ENCODE data around the gene TSPO2. TPM values are rescaled to one million over a fixed set of nuclear protein-coding genes. Genes with fewer than 3 reads are reported as not detected.

Gene TSPO2
- total RNA-seq, 1 donor from 2014 or later, result not detected

- DNase-seq (peak; percentile 69), ATAC-seq (ENCODE audit: poor library complexity) (peak; percentile 24)
- intact Hi-C loops (cut with DNase I), result loop anchor here (5.0 to 10.0 kb wide), 2 partner anchors 40 to 62 kb away; no protein-coding TSS in a partner anchor
Observed at GRCh38 chr6:41066867-41067304, 24.6 kb downstream of the TSPO2 start.

- intact Hi-C loops (cut with DNase I), result no loop called here
Observed at GRCh38 chr6:41071501-41071922, 29.2 kb downstream of the TSPO2 start.

GRCh38 chr6:41071923-41072835 lies 29.9 kb downstream of the TSPO2 start, which contains the start of gene OARD1:
Gene OARD1, minus strand, starts transcription at chr6:41072356. Its CDS starts 722 bp downstream, at chr6:41071634.
- intact Hi-C loops (cut with DNase I), result no loop called here
- peak; percentile 100 for DNase-seq
- peak; percentile 83 for ATAC-seq (ENCODE audit: poor library complexity)

More at GRCh38 chr6:41071501-41071922, 29.2 kb downstream of the TSPO2 start:
- DNase-seq (peak; percentile 89), ATAC-seq (ENCODE audit: poor library complexity) (no peak)

GRCh38 chr6:41072836-41073202 lies 30.6 kb downstream of the TSPO2 start, which contains the start of gene NFYA:
Gene NFYA, plus strand, starts transcription at chr6:41072974. Its CDS starts 6,116 bp downstream, at chr6:41079090.
- ATAC-seq (ENCODE audit: poor library complexity), result peak; percentile 81
- DNase-seq, result peak; percentile 100
- intact Hi-C loops (cut with DNase I), result no loop called here

GRCh38 chr6:41073203-41073967 lies 31.1 kb downstream of the TSPO2 start:
- ATAC-seq (ENCODE audit: poor library complexity), result peak; percentile 40
- intact Hi-C loops (cut with DNase I), result no loop called here
- DNase-seq, result peak; percentile 89

- intact Hi-C loops (cut with DNase I), result no loop called here
- no peak for DNase-seq
- ATAC-seq (ENCODE audit: poor library complexity), result no peak
Observed at GRCh38 chr6:41073968-41074691, 31.9 kb downstream of the TSPO2 start.

- intact Hi-C loops (cut with DNase I), result no loop called here
- no peak for DNase-seq
Observed at GRCh38 chr6:41074692-41075436, 32.6 kb downstream of the TSPO2 start.

GRCh38 chr6:41075651-41076626 lies 33.7 kb downstream of the TSPO2 start:
- DNase-seq (no peak), ATAC-seq (ENCODE audit: poor library complexity) (no peak)
- intact Hi-C loops (cut with DNase I), result no loop called here

More at GRCh38 chr6:41074692-41075436, 32.6 kb downstream of the TSPO2 start:
- ATAC-seq (ENCODE audit: poor library complexity), result no peak

GRCh38 chr6:41077536-41077935 lies 35.3 kb downstream of the TSPO2 start:
- ATAC-seq (ENCODE audit: poor library complexity), result no peak
- no peak for DNase-seq
- intact Hi-C loops (cut with DNase I), result no loop called here

- intact Hi-C loops (cut with DNase I), result no loop called here
- DNase-seq, result no peak
- no peak for ATAC-seq (ENCODE audit: poor library complexity)
Observed at GRCh38 chr6:41078101-41078500, 35.8 kb downstream of the TSPO2 start.

GRCh38 chr6:41079080-41079479 lies 36.8 kb downstream of the TSPO2 start:
- intact Hi-C loops (cut with DNase I), result no loop called here
- DNase-seq (no peak), ATAC-seq (ENCODE audit: poor library complexity) (no peak)

GRCh38 chr6:41080621-41081020 lies 38.4 kb downstream of the TSPO2 start:
- intact Hi-C loops (cut with DNase I), result no loop called here
- DNase-seq (no peak), ATAC-seq (ENCODE audit: poor library complexity) (no peak)

GRCh38 chr6:41083072-41083471 lies 40.8 kb downstream of the TSPO2 start:
- intact Hi-C loops (cut with DNase I), result no loop called here
- DNase-seq, result no peak
- ATAC-seq (ENCODE audit: poor library complexity), result no peak

GRCh38 chr6:41085182-41085581 lies 42.9 kb downstream of the TSPO2 start:
- ATAC-seq (ENCODE audit: poor library complexity) (no peak), DNase-seq (no peak)

GRCh38 chr6:41088451-41088850 lies 46.2 kb downstream of the TSPO2 start:
- ATAC-seq (ENCODE audit: poor library complexity) (no peak), DNase-seq (no peak)
- intact Hi-C loops (cut with DNase I), result no loop called here

More at GRCh38 chr6:41085182-41085581, 42.9 kb downstream of the TSPO2 start:
- intact Hi-C loops (cut with DNase I), result no loop called here

GRCh38 chr6:41090841-41091761 lies 48.8 kb downstream of the TSPO2 start:
- intact Hi-C loops (cut with DNase I), result no loop called here
- ATAC-seq (ENCODE audit: poor library complexity) (peak; percentile 51), DNase-seq (no peak)
